AG09319 (cell line): ENCODE measurements around the gene TSSK2.

ENCODE experiments used
- DNase-seq: peaks from one replicate; pipeline ENCODE4 v3.0.0-alpha.2; 2010; ENCODE audit warnings: low read depth; ENCODE audit errors: extremely low read depth
- TF ChIP-seq, protein P1 (sequence below): IDR thresholded peaks from 2 replicates; pipeline ENCODE4 v1.5.1; 2011; ENCODE audit warnings: low read depth, mild to moderate bottlenecking, inconsistent platforms, low read length, moderate library complexity

Gene TSSK2

DNA sequence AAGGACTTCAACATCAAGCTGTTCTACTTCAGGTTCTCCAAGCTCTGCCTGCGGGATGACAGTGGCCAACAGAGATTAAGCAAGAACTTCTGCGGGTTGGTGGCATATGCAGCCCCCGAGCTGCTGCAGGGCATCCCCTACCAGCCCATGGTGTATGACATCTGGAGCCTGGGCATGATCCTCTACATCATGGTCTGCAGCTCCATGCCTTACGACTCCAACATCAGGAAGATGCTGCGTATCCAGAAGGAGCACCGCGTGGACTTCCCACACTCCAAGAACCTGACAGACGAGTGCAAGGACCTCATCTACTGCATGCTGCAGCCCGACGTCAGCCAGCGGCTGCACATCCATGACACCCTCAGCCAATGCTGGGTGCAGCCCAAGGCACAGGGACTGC is 6.1 kb upstream of the TSSK2 start:
- TF ChIP-seq, protein P1, sequence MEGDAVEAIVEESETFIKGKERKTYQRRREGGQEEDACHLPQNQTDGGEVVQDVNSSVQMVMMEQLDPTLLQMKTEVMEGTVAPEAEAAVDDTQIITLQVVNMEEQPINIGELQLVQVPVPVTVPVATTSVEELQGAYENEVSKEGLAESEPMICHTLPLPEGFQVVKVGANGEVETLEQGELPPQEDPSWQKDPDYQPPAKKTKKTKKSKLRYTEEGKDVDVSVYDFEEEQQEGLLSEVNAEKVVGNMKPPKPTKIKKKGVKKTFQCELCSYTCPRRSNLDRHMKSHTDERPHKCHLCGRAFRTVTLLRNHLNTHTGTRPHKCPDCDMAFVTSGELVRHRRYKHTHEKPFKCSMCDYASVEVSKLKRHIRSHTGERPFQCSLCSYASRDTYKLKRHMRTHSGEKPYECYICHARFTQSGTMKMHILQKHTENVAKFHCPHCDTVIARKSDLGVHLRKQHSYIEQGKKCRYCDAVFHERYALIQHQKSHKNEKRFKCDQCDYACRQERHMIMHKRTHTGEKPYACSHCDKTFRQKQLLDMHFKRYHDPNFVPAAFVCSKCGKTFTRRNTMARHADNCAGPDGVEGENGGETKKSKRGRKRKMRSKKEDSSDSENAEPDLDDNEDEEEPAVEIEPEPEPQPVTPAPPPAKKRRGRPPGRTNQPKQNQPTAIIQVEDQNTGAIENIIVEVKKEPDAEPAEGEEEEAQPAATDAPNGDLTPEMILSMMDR: no peak

DNA sequence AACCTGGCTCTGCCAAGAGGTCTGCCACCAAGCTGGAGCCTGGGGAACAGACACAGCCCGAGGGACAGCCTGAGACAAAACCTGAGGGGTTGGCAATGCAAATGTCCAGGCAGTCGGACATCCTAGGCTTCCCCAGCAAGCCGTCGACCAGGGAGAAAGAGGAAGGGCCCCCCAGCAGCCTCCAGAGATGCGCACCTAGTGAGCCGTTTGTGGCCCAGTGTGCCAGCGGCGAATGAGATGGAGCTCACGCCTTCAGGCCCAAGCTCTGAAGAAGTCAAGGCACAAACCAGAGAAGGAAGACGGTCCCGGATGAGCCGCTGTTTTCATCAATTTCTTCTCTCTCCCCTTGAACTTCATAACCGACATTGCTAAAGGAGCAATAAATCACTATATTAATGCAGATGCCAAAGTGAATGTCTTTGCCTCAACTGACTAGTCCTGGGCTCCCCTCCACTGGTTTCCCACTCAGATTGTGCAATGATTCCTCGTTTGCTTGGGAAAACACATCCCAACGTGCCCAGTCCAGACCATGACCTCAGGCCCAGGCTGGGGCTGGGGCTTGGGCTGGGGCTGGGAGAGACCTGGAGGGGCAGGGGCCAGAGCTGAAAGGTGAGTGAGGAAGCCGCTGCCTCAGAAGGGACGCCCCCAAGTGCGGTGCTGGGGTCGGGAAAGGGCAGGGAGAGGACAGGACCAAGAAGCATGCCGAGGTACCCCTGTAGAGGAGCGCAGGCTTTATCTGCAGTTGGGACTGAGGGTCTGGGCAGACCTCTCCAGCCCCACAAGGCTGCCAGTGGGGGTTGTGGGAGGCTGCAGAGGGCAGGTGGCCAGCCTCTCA is 5.4 kb upstream of the TSSK2 start:
- no peak for DNase-seq
- TF ChIP-seq, protein P1: no peak

More for the DNA sequence above, 6.1 kb upstream of the TSSK2 start:
- no peak for DNase-seq

DNA sequence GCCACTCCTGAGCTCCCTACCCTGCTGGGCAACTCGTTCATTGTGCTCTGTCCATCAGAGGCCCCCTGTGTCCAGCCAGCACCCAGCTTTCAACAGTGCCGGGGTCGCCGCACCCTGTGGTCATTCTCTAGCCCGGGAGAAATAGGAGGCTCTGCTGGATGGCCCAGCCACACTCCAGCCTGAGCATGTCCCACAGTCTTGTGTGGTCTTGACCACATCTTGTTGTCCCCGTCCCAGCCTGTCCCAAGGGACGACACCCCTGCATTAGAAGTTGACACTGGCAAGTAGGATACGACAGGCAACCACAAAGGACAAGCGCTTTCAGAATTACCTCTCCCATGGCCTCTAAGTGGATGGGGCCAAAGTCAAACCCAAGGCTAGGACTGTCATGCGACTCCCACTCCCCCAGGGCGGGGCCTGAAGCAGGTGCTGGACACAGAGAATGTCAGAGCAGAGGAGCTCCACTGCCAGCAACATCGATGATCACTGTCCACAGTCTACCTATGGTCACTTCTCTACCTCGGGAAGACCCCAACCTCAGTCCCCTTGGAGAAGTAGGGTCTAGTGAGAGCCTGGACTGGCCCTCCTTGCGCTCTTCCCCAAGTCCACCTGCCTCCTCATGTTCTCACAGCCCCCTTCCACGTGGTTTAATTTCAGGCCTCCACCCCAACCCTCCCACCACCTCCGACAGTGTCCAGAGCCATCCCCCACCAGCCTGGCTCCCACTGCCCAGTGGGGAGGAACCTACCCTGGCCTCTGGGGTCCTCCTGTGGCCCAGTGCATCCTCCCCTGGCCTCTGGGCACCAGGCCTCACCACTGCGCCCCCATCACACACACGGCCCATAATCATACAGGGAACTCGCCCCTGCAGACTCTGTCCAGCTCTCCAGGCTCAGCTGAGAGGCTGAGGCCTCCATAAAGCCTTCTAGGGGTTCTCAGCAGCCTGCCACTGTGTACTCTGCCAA is 4.5 kb upstream of the TSSK2 start:
- no peak for DNase-seq
- TF ChIP-seq, protein P1: no peak

DNA sequence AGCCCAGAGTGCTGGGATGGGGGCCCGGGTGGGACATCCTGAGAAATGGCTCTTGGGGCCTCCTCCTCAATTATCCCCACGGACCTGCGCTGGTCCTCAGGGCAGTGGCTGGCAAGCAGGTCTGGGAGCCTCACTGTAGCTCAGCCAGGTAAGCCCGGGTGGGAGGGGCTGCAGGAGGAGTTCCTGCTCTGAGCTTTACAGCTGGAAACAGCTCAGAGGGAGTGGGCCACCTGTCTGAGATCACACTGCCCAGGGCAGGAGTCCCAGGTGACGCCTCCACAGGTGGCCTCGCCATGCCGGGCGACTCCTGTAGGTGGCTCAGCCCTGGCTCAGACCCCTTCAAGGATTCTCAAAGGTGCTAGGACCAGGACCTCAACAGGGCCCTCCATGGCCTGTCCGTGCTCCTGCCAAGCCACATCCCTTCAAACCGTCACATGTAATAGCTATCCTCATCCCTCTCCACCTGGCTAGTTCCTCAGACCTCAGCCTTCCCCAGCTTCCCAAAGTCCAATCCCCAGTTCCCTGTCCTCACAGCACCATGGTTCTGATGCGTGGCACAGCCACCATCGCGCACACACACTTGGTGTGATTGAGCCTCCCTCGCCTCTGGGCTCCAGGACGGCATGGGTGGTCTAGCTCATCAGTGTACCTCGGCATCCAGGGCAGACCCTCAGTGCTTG is 3.6 kb upstream of the TSSK2 start:
- DNase-seq: no peak
- TF ChIP-seq, protein P1: no peak

DNA sequence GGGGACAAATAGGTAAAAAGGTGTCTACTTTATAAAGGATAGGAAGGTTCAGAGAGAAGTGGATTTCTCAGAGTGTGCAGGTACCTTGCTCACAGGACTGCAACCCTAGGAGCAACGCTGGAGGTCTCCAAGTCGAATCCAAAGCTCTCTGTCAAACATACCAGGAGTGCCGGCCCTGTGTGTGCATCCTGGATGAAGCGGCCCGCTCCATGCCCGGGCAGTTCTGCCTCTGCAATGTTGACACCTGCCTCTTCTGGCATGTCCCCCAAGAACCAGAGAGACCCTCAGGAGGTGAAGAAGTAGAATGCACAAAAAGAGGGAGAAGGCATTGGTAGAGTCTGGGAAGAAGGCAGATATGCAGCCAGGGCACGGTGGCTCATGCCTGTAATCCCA is 3.1 kb upstream of the TSSK2 start:
- DNase-seq: no peak
- TF ChIP-seq, protein P1: no peak

DNA sequence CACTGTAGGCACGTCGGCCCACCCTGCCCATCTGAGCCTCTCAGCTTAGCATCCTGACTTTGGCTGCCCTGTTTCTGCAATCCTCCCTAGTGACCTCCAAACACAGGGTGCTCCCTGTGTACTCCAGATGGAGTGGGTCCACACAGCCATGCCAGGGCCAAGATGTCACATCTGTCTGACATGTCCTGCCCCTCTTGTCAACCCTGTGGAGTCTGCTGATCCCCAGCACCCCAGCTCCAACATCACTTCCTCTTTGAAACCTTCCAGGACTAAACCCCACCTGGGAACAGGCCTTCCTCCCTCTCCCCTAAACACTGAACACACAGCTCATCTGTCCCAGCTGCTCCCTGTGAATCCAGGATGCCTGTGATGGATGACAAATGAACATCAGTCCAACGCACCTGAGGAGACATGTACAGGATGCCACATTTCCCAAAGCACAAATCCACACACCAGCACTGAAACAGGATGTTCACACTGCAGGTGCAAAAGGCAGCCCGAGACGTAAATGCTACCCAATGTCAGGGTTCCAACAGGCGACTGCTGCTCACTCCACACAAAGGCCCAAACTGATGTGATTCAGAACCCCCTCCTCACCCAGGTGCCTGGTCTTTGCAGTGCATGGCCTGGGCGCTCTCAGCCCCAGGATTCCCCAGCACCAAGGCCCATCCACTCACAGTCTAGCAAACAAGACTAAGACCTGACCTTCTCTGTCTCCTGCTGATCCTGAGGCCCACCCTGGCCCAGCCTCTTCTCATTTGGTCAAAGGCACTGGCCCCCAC is 2.0 kb upstream of the TSSK2 start:
- TF ChIP-seq, protein P1: no peak
- DNase-seq: no peak
